ENCODE data around the gene NQO1. TPM values are rescaled to one million over a fixed set of nuclear protein-coding genes. Genes with fewer than 3 reads are reported as not detected.

Gene NQO1
- polyA plus RNA-seq, 1 of the 3 experiments (the other 2 are of a cell fraction): 152 TPM

DNA sequence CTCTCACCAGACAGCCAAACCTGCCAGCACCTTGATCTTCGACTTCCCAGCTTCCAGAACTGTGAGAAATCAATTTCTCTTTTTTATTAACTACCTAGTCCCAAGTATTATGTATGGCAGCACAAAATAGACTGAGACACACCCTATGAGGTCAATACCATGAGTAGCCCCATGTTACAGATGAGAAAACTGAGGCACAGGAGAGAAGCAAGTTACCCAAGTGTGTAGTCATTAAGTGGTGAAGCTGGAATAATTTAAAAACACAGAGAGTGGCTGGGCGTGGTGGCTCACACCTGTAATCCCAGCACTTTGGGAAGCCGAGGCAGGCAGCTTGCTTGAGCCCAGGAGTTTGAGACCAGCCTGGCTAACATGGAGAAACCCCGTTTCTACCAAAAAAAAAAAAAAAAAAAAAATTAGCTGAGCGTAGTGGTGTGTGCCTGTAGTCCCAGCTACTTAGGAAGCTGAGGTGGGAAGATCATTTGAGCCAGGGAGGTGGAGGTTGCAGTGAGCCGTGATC lies 4.9 kb downstream of the NQO1 start:
- ChIA-PET CTCF (interaction anchor here (0.7 to 1.5 kb wide), 3 partner anchors 10 to 54 kb away, joined by 3 to 4 read pairs (median 3); no protein-coding TSS in a partner anchor), POLR2A (no interaction called here)
- WGBS (ENCODE audit: low lambda C conversion rate): 92% methylated on average over 6 of the region's 6 CpGs
- no peaks in the 10 kb centered on the region for H3K27me3 ChIP-seq (ENCODE audit: insufficient read depth)
- peaks cover 20% of the 10 kb centered on the region for H3F3A ChIP-seq (replicated peaks; ENCODE audit: insufficient read depth)
- no peak overlapping the region for H3K4me2 ChIP-seq
- H3K9ac ChIP-seq: no peak overlapping the region
- no peaks in the 10 kb centered on the region for H3K9me3 ChIP-seq
- peaks cover 58% of the 10 kb centered on the region for H3K79me2 ChIP-seq (ENCODE audit: insufficient read depth)
- no peaks in the 10 kb centered on the region for H4K20me1 ChIP-seq (ENCODE audit: insufficient read depth)
- no peaks in the 10 kb centered on the region for H3K9me2 ChIP-seq
- H3K4me3 ChIP-seq (ENCODE audit: low read depth in 2 of 2, low read length in 1 of 2): no peak overlapping the region
- no peak overlapping the region for H2AFZ ChIP-seq (ENCODE audit: low read depth)
- DNase-seq: no peak
- peaks cover 6 to 14% of the 10 kb centered on the region in 2 experiments for H3K36me3 ChIP-seq (replicated peaks in 1 of 2; ENCODE audit: control insufficient read depth in 1 of 2, insufficient read depth in 2 of 2, low read length in 1 of 2)
- no peak overlapping the region for H3K27ac ChIP-seq (ENCODE audit: low read depth in 2 of 2, low read length in 1 of 2)
- H3K4me1 ChIP-seq (ENCODE audit: control insufficient read depth in 1 of 2, insufficient read depth in 2 of 2, low read depth in 1 of 2, low read length in 1 of 2): peaks cover 3 to 7% of the 10 kb centered on the region in 2 experiments; a peak in 2 of 4 replicates
- TF ChIP-seq FOXM1 (IDR thresholded peaks at IDR 0.05; ENCODE audit: low read depth) (no peak), RFX5 (IDR thresholded peaks at IDR 0.05; ENCODE audit: low read length) (no peak), FOSL2 (IDR thresholded peaks at IDR 0.05; ENCODE audit: borderline replicate concordance, low read depth) (no peak), IRF3 (IDR thresholded peaks at IDR 0.05; ENCODE audit: low read depth, low read length) (no peak), YY1 (IDR thresholded peaks at IDR 0.05; ENCODE audit: low read depth) (no peak), TEAD4 (IDR thresholded peaks at IDR 0.05; ENCODE audit: borderline replicate concordance, insufficient read depth) (no peak), EZH2phosphoT487 (IDR thresholded peaks at IDR 0.05; ENCODE audit: borderline replicate concordance, low read depth) (no peak), NFIC (IDR thresholded peaks at IDR 0.05; ENCODE audit: borderline replicate concordance) (no peak), JUND (IDR thresholded peaks at IDR 0.05) (no peak), GABPA (IDR thresholded peaks at IDR 0.05; ENCODE audit: low read depth) (no peak), MEF2A (IDR thresholded peaks at IDR 0.05; ENCODE audit: borderline replicate concordance, low read depth) (no peak), RXRA (IDR thresholded peaks at IDR 0.05; ENCODE audit: borderline replicate concordance, low read depth) (no peak), USF1 (IDR thresholded peaks at IDR 0.05; ENCODE audit: borderline replicate concordance, low read depth) (no peak), POLR2AphosphoS5 (IDR thresholded peaks at IDR 0.05; ENCODE audit: low read depth, low read length) (no peak), CHD2 (IDR thresholded peaks at IDR 0.05; ENCODE audit: low read length, partially characterized antibody) (no peak), RCOR1 (IDR thresholded peaks at IDR 0.05; ENCODE audit: low read length) (no peak)
- TF ChIP-seq, protein P1, sequence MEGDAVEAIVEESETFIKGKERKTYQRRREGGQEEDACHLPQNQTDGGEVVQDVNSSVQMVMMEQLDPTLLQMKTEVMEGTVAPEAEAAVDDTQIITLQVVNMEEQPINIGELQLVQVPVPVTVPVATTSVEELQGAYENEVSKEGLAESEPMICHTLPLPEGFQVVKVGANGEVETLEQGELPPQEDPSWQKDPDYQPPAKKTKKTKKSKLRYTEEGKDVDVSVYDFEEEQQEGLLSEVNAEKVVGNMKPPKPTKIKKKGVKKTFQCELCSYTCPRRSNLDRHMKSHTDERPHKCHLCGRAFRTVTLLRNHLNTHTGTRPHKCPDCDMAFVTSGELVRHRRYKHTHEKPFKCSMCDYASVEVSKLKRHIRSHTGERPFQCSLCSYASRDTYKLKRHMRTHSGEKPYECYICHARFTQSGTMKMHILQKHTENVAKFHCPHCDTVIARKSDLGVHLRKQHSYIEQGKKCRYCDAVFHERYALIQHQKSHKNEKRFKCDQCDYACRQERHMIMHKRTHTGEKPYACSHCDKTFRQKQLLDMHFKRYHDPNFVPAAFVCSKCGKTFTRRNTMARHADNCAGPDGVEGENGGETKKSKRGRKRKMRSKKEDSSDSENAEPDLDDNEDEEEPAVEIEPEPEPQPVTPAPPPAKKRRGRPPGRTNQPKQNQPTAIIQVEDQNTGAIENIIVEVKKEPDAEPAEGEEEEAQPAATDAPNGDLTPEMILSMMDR (IDR thresholded peaks at IDR 0.05): no peak
- TF ChIP-seq, protein P2, sequence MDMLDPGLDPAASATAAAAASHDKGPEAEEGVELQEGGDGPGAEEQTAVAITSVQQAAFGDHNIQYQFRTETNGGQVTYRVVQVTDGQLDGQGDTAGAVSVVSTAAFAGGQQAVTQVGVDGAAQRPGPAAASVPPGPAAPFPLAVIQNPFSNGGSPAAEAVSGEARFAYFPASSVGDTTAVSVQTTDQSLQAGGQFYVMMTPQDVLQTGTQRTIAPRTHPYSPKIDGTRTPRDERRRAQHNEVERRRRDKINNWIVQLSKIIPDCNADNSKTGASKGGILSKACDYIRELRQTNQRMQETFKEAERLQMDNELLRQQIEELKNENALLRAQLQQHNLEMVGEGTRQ (IDR thresholded peaks at IDR 0.05; ENCODE audit: borderline replicate concordance, low read depth, low read length): no peak
- TF ChIP-seq, protein P3, sequence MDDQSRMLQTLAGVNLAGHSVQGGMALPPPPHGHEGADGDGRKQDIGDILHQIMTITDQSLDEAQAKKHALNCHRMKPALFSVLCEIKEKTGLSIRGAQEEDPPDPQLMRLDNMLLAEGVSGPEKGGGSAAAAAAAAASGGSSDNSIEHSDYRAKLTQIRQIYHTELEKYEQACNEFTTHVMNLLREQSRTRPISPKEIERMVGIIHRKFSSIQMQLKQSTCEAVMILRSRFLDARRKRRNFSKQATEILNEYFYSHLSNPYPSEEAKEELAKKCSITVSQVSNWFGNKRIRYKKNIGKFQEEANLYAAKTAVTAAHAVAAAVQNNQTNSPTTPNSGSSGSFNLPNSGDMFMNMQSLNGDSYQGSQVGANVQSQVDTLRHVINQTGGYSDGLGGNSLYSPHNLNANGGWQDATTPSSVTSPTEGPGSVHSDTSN (IDR thresholded peaks at IDR 0.05): no peak
